B cell (primary cell): ENCODE results near the gene DNAJC6. TPM values are rescaled to one million over a fixed set of nuclear protein-coding genes. Genes with fewer than 3 reads are reported as not detected.

Source experiments
- ATAC-seq: fragments of 200-7000 bp; cut with Tn5 transposase; one replicate; pipeline ENCODE4 v1.10.0; 2021; ENCODE audit warnings: low read depth, mild to moderate bottlenecking, moderate number of reproducible peaks, moderate library complexity
- CTCF ChIA-PET: fragments of 350-600 bp; sonication (Branson Sonifier 250); formaldehyde crosslinking; loops from one replicate; lab custom pipeline; 2021; ENCODE audit warnings: antibody characterized with exemption, inconsistent platforms; lab: Charles Lee
- POLR2A ChIA-PET: fragments of 350-600 bp; sonication (Branson Sonifier 250); formaldehyde crosslinking; loops from one replicate; lab custom pipeline; 2021; ENCODE audit warnings: antibody characterized with exemption; lab: Charles Lee
- DNase-seq: peaks from one replicate; pipeline ENCODE4 v3.0.0; 2013
- H2AFZ ChIP-seq: 2 replicates; pipeline ENCODE4 v1.6.1; 2012; ENCODE audit warnings: mild to moderate bottlenecking, low read depth, low read length; ENCODE audit not compliant: insufficient read depth, poor library complexity, severe bottlenecking
- H3K27ac ChIP-seq, 2 donors: 1 replicate in 1 of 2; 2 replicates in 1 of 2; pipeline ENCODE4 v1.5.1; 2012 to 2013; ENCODE audit warnings: low read length in 2 of 2, mild to moderate bottlenecking in 2 of 2, moderate library complexity in 1 of 2
- H3K27me3 ChIP-seq, 4 experiments: fragments of 200-600 bp in 1 of 4; sonication (generic) in 1 of 4; replicated peaks in 1 of 4; 1 replicate in 2 of 4; 2 replicates in 2 of 4; pipeline versions ENCODE4 v1.6.1 to v1.7.0; 2013 to 2016; ENCODE audit warnings: low read length in 3 of 4, mild to moderate bottlenecking in 2 of 4, mixed read lengths in 1 of 4, moderate library complexity in 1 of 4; ENCODE audit not compliant: insufficient read depth in 4 of 4, control insufficient read depth in 3 of 4; ENCODE audit errors: control extremely low read depth in 1 of 4
- H3K36me3 ChIP-seq, 2 experiments: replicated peaks in 1 of 2; 1 replicate in 1 of 2; 2 replicates in 1 of 2; pipeline versions ENCODE4 v1.6.1 to v1.7.1; 2013; ENCODE audit warnings: low read length in 1 of 2; ENCODE audit not compliant: insufficient read depth in 2 of 2, control insufficient read depth in 1 of 2; ENCODE audit errors: control extremely low read depth in 1 of 2, extremely low read depth in 1 of 2
- H3K4me1 ChIP-seq, 2 donors: fragments of 200-600 bp in 1 of 2; sonication (generic) in 1 of 2; 1 replicate in 1 of 2; 2 replicates in 1 of 2; pipeline versions ENCODE4 v1.5.1 to v1.6.1; 2013 to 2017; ENCODE audit warnings: low read length in 2 of 2; ENCODE audit not compliant: control insufficient read depth in 2 of 2, insufficient read depth in 2 of 2
- H3K4me2 ChIP-seq: replicated peaks from 2 replicates; pipeline ENCODE3; 2012; ENCODE audit warnings: mild to moderate bottlenecking, low read depth, low read length; ENCODE audit not compliant: poor library complexity, severe bottlenecking
- H3K4me3 ChIP-seq, 5 experiments: fragments of 200-600 bp in 1 of 5; sonication (generic) in 1 of 5; 1 replicate in 3 of 5; 2 replicates in 2 of 5; pipeline versions ENCODE4 v1.5.1 to v1.7.0; 2011 to 2016; ENCODE audit warnings: low read length in 4 of 5, mild to moderate bottlenecking in 4 of 5, low read depth in 2 of 5, control low read depth in 1 of 5, moderate library complexity in 1 of 5; ENCODE audit not compliant: insufficient read depth in 1 of 5; ENCODE audit errors: control extremely low read depth in 1 of 5, extremely low read depth in 1 of 5
- H3K79me2 ChIP-seq: fragments of 200-600 bp; sonication (generic); one replicate; pipeline ENCODE4 v1.6.0; 2016; ENCODE audit warnings: low read length; ENCODE audit not compliant: control insufficient read depth, insufficient read depth
- H3K9ac ChIP-seq: fragments of 200-600 bp; sonication (generic); 2 replicates; pipeline ENCODE4 v1.6.1; 2017; ENCODE audit warnings: mild to moderate bottlenecking, low read length, moderate library complexity
- H3K9me3 ChIP-seq, 3 donors: one replicate each; pipeline versions ENCODE4 v1.6.1 to v1.7.1; 2013; ENCODE audit warnings: low read length in 2 of 3; ENCODE audit not compliant: control insufficient read depth in 2 of 3, insufficient read depth in 1 of 3; ENCODE audit errors: control extremely low read depth in 1 of 3
- H4K20me1 ChIP-seq: 2 replicates; pipeline ENCODE4 v1.6.0; 2012; ENCODE audit warnings: mild to moderate bottlenecking, low read length; ENCODE audit not compliant: insufficient read depth, control insufficient read depth, poor library complexity, severe bottlenecking
- H3K27ac Mint-ChIP-seq: one replicate; pipeline ENCODE4 v1.8.0; 2021; ENCODE audit warnings: mixed read lengths
- H3K27me3 Mint-ChIP-seq: one replicate; pipeline ENCODE4 v1.8.0; 2021; ENCODE audit warnings: mixed read lengths
- H3K4me1 Mint-ChIP-seq: one replicate; pipeline ENCODE4 v1.8.0; 2021; ENCODE audit warnings: mixed read lengths
- H3K4me3 Mint-ChIP-seq: one replicate; pipeline ENCODE4 v1.8.0; 2021; ENCODE audit warnings: mixed read lengths
- H3K9me3 Mint-ChIP-seq: one replicate; pipeline ENCODE4 v1.8.0; 2022; ENCODE audit warnings: mixed read lengths; ENCODE audit not compliant: insufficient read depth
- CTCF ChIP-seq: fragments of 200-600 bp; IDR thresholded peaks from one replicate; pipeline ENCODE4 v1.8.0; 2022; ENCODE audit warnings: antibody characterized with exemption, mild to moderate bottlenecking
- EZH2 ChIP-seq: IDR thresholded peaks from 2 replicates; pipeline ENCODE4 v1.6.1; 2012; ENCODE audit warnings: borderline replicate concordance, low read depth, mild to moderate bottlenecking, moderate library complexity, low read length; ENCODE audit not compliant: insufficient read depth, poor library complexity, severe bottlenecking
- WGBS: methylation state at CpG from one replicate; pipeline ENCODE4 v1.1.5; 2013; ENCODE audit warnings: missing lambda C conversion rate; ENCODE audit not compliant: insufficient coverage; 5-methylcytosine and 5-hydroxymethylcytosine counted together
- intact Hi-C: fragments of 100-400 bp; cut with micrococcal nuclease; formaldehyde crosslinking; loops from one replicate; pipeline ENCODE4 v1.10.0; 2022
- polyA plus RNA-seq: library from polyadenylated mRNA; depleted of rRNA; stranded (reverse); fragments of >200 nt; gene quantifications from 2 replicates; pipeline ENCODE4 v1.2.3, GENCODE V29; 2012
- total RNA-seq, 2 donors: library from RNA; stranded (reverse); fragments of 120-200 nt in 1 of 2; gene quantifications; 1 replicate in 1 of 2; 2 replicates in 1 of 2; pipeline versions ENCODE4 v1.2.3 to v1.2.4, GENCODE V29; 2013 to 2022

Gene DNAJC6
- total and polyA plus RNA-seq, 2 donors (not counting 1 experiment from before 2014, with no cell fraction given), result 0.12 to 0.69 TPM

GRCh38 chr1:65441464-65441863, 132.1 kb downstream of the DNAJC6 start:
- POLR2A ChIA-PET, result no interaction called here
- Mint-ChIP-seq H3K27ac (no peak overlapping the region), H3K9me3 (no peaks in the 10 kb centered on the region), H3K4me1 (no peaks in the 10 kb centered on the region), H3K4me3 (no peak overlapping the region), H3K27me3 (no peaks in the 10 kb centered on the region)
- 77% methylated on average over 2 of the region's 3 CpGs for WGBS
- H3K36me3 ChIP-seq, result no peaks in the 10 kb centered on the region
- DNase-seq, result no peak
- H2AFZ ChIP-seq, result no peak overlapping the region
- H3K9me3 ChIP-seq, result no peaks in the 10 kb centered on the region
- no peaks in the 10 kb centered on the region for H3K27me3 ChIP-seq
- no peaks in the 10 kb centered on the region for H3K4me1 ChIP-seq
- ATAC-seq, result no peak
- H3K4me3 ChIP-seq, result no peak overlapping the region
- intact Hi-C loops, result no loop called here
- no peaks in the 10 kb centered on the region for H4K20me1 ChIP-seq
- H3K27ac ChIP-seq, result no peak overlapping the region
- no peak overlapping the region for H3K9ac ChIP-seq
- H3K79me2 ChIP-seq, result no peaks in the 10 kb centered on the region
- H3K4me2 ChIP-seq, result no peak overlapping the region
- CTCF ChIA-PET, result interaction anchor here (1.4 kb wide), 1 partner anchor 11 kb away, joined by 6 read pairs; no protein-coding TSS in a partner anchor
- TF ChIP-seq CTCF, result no peak
- TF ChIP-seq EZH2, result no peak

- Mint-ChIP-seq H3K27ac (no peak overlapping the region), H3K27me3 (no peaks in the 10 kb centered on the region), H3K4me3 (no peak overlapping the region), H3K9me3 (no peaks in the 10 kb centered on the region), H3K4me1 (no peaks in the 10 kb centered on the region)
- no peak overlapping the region for H2AFZ ChIP-seq
- no peak overlapping the region for H3K27ac ChIP-seq
- intact Hi-C loops, result no loop called here
- H4K20me1 ChIP-seq, result no peaks in the 10 kb centered on the region
- no peaks in the 10 kb centered on the region for H3K9me3 ChIP-seq
- WGBS, result no CpG with 5 or more reads among the region's 1 CpG
- no peaks in the 10 kb centered on the region for H3K27me3 ChIP-seq
- no peak overlapping the region for H3K9ac ChIP-seq
- DNase-seq, result no peak
- POLR2A ChIA-PET, result no interaction called here
- TF ChIP-seq CTCF (no peak), EZH2 (no peak)
- no peak overlapping the region for H3K4me2 ChIP-seq
- CTCF ChIA-PET, result no interaction called here
- no peaks in the 10 kb centered on the region for H3K79me2 ChIP-seq
- no peaks in the 10 kb centered on the region for H3K36me3 ChIP-seq
- no peak overlapping the region for H3K4me3 ChIP-seq
- no peaks in the 10 kb centered on the region for H3K4me1 ChIP-seq
- ATAC-seq, result no peak
Measured at GRCh38 chr1:65442442-65442841, 133.1 kb downstream of the DNAJC6 start.
